CD14-positive monocyte (primary cell): ENCODE data around the gene TAL2. TPM values are rescaled to one million over a fixed set of nuclear protein-coding genes. Genes with fewer than 3 reads are reported as not detected.

ENCODE experiments used
- DNase-seq, 3 donors: peaks; one replicate each; pipeline ENCODE4 v3.0.0-alpha.2; 2011 to 2022
- H2AFZ ChIP-seq: 2 replicates; pipeline ENCODE4 v1.6.0; 2012; ENCODE audit warnings: mild to moderate bottlenecking, low read depth, low read length, inconsistent platforms; ENCODE audit not compliant: insufficient read depth, poor library complexity, severe bottlenecking
- H3K27ac ChIP-seq, 2 donors: 1 replicate in 1 of 2; 2 replicates in 1 of 2; pipeline ENCODE4 v1.5.1; 2012 to 2013; ENCODE audit warnings: low read length in 2 of 2, control low read depth in 1 of 2, inconsistent platforms in 1 of 2, low read depth in 1 of 2, mild to moderate bottlenecking in 1 of 2
- H3K27me3 ChIP-seq, 2 donors: one replicate each; pipeline versions ENCODE4 v1.6.0 to v1.6.1; 2011 to 2013; ENCODE audit warnings: low read length in 2 of 2; ENCODE audit not compliant: control insufficient read depth in 2 of 2, insufficient read depth in 2 of 2
- H3K36me3 ChIP-seq, 2 donors: replicated peaks in 1 of 2; 1 replicate in 1 of 2; 2 replicates in 1 of 2; pipeline versions ENCODE4 v1.5.1 to v1.6.1; 2012 to 2013; ENCODE audit warnings: low read length in 2 of 2, control low read depth in 1 of 2, inconsistent platforms in 1 of 2, mild to moderate bottlenecking in 1 of 2; ENCODE audit not compliant: insufficient read depth in 2 of 2, control insufficient read depth in 1 of 2
- H3K4me1 ChIP-seq, 2 donors: 1 replicate in 1 of 2; 2 replicates in 1 of 2; pipeline versions ENCODE4 v1.5.1 to v1.6.1; 2012 to 2013; ENCODE audit warnings: low read length in 2 of 2, control low read depth in 1 of 2, inconsistent platforms in 1 of 2, mild to moderate bottlenecking in 1 of 2, moderate library complexity in 1 of 2; ENCODE audit not compliant: insufficient read depth in 2 of 2, control insufficient read depth in 1 of 2
- H3K4me2 ChIP-seq: replicated peaks from 2 replicates; pipeline ENCODE3; 2012; ENCODE audit warnings: low read length, moderate library complexity, mild to moderate bottlenecking; ENCODE audit not compliant: poor library complexity, severe bottlenecking; ENCODE audit errors: extremely low read depth
- H3K4me3 ChIP-seq, 3 experiments: fragments of 200-600 bp in 1 of 3; sonication (generic) in 1 of 3; replicated peaks in 1 of 3; 1 replicate in 2 of 3; 2 replicates in 1 of 3; pipeline ENCODE4 v1.5.1; 2011 to 2013; ENCODE audit warnings: low read length in 3 of 3, mild to moderate bottlenecking in 3 of 3, control low read depth in 2 of 3, low read depth in 2 of 3, inconsistent platforms in 1 of 3, moderate library complexity in 1 of 3
- H3K79me2 ChIP-seq: 2 replicates; pipeline ENCODE4 v1.6.0; 2012; ENCODE audit warnings: mild to moderate bottlenecking, control low read depth, inconsistent platforms, low read length, moderate library complexity; ENCODE audit not compliant: insufficient read depth
- H3K9ac ChIP-seq: 2 replicates; pipeline ENCODE4 v1.6.0; 2017; ENCODE audit warnings: low read length, mild to moderate bottlenecking; ENCODE audit not compliant: insufficient read depth, poor library complexity, severe bottlenecking
- H3K9me3 ChIP-seq, 2 donors: replicated peaks in 1 of 2; 1 replicate in 1 of 2; 2 replicates in 1 of 2; pipeline versions ENCODE4 v1.5.1 to v1.6.1; 2012 to 2013; ENCODE audit warnings: low read length in 2 of 2, control low read depth in 1 of 2; ENCODE audit not compliant: control insufficient read depth in 1 of 2, insufficient read depth in 1 of 2
- H4K20me1 ChIP-seq: 2 replicates; pipeline ENCODE4 v1.6.0; 2012; ENCODE audit warnings: mild to moderate bottlenecking, low read length, control low read depth, moderate library complexity; ENCODE audit not compliant: insufficient read depth
- H3K27ac Mint-ChIP-seq, 7 donors: one replicate each; pipeline ENCODE4 v1.8.0; 2020; ENCODE audit warnings: mild to moderate bottlenecking in 7 of 7, mixed read lengths in 7 of 7, moderate library complexity in 6 of 7, inconsistent platforms in 2 of 7
- H3K27me3 Mint-ChIP-seq, 3 donors: one replicate each; pipeline ENCODE4 v1.8.0; 2021 to 2022; ENCODE audit warnings: low read depth in 3 of 3, mild to moderate bottlenecking in 3 of 3, mixed read lengths in 3 of 3, moderate library complexity in 3 of 3, inconsistent platforms in 1 of 3
- H3K36me3 Mint-ChIP-seq, 2 donors: one replicate each; pipeline ENCODE4 v1.8.0; 2020; ENCODE audit warnings: mixed read lengths in 2 of 2, inconsistent platforms in 1 of 2, mild to moderate bottlenecking in 1 of 2
- H3K4me1 Mint-ChIP-seq: one replicate; pipeline ENCODE4 v1.8.0; 2020; ENCODE audit warnings: mild to moderate bottlenecking, mixed read lengths
- H3K4me3 Mint-ChIP-seq, 2 donors: one replicate each; pipeline ENCODE4 v1.8.0; 2020; ENCODE audit warnings: mild to moderate bottlenecking in 2 of 2, mixed read lengths in 2 of 2, moderate library complexity in 1 of 2
- H3K9me3 Mint-ChIP-seq, 7 donors: one replicate each; pipeline ENCODE4 v1.8.0; 2020 to 2022; ENCODE audit warnings: mixed read lengths in 7 of 7, mild to moderate bottlenecking in 6 of 7, moderate library complexity in 6 of 7, inconsistent platforms in 2 of 7
- WGBS: methylation state at CpG from one replicate; pipeline ENCODE4 v1.1.5; 2013; ENCODE audit warnings: missing lambda C conversion rate; ENCODE audit not compliant: insufficient coverage; 5-methylcytosine and 5-hydroxymethylcytosine counted together
- intact Hi-C, 2 donors: fragments of 100-400 bp; cut with micrococcal nuclease; formaldehyde crosslinking; loops; one replicate each; pipeline versions ENCODE4 v1.15.0 to v1.15.1; 2023
- polyA plus RNA-seq, 3 donors: library from polyadenylated mRNA; depleted of rRNA in 1 of 3; unstranded in 2 of 3; stranded (reverse) in 1 of 3; fragments of 300-500 nt in 2 of 3; fragments of >200 nt in 1 of 3; fragmentation: Illumina TruSeq in 2 of 3; gene quantifications; 1 replicate in 2 of 3; 2 replicates in 1 of 3; pipeline ENCODE4 v1.2.3, GENCODE V29; 2012 to 2021
- TF ChIP-seq, protein P1 (sequence below): fragments of 200-600 bp; IDR thresholded peaks from one replicate; pipeline ENCODE4 v1.8.0; 2022; ENCODE audit warnings: antibody characterized with exemption, mild to moderate bottlenecking

Gene TAL2
- polyA plus RNA-seq, 3 donors = not detected

DNA sequence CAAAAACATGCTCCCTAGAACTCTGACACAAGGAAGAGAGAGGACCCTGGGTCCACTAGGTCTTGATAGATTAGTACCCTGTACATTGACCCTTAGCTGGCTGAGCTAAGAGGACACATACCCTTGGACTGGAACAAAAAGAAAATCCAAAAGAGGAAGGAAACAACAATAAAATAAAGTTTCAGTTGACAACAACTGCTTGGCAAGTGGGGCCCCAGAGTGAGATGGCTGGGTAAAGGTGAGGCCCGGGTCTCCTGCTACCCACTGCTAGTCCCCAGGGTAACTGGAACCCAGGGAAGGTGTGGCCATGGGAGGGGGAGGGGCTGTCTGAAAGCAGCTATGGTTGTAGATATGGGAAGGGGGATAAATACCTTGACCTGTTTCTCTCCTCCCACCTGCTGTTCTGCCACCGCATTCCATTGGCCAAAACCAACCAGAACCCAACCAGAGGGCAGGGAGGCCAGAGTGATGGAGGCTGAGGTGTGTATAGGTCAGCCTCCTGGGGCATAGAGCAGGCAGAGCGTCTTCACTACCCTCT is 11.7 kb downstream of the TAL2 start:
- DNase-seq = no peak
- peak overlapping the region in 1 of 7 donors; percentile 5 for H3K27ac Mint-ChIP-seq
- H3K4me3 Mint-ChIP-seq = no peak overlapping the region
- no peak overlapping the region for H3K9ac ChIP-seq
- no peaks in the 10 kb centered on the region for H3K36me3 Mint-ChIP-seq
- H3K4me3 ChIP-seq = no peak overlapping the region
- H3K9me3 ChIP-seq = no peaks in the 10 kb centered on the region
- peaks cover 7% of the 10 kb centered on the region in 2 donors for H3K4me1 ChIP-seq
- H4K20me1 ChIP-seq = no peaks in the 10 kb centered on the region
- peaks cover 20% of the 10 kb centered on the region for H3K4me1 Mint-ChIP-seq
- no peaks in the 10 kb centered on the region for H3K27me3 ChIP-seq
- H3K9me3 Mint-ChIP-seq = peaks cover 0 to 3% (median 0%) of the 10 kb centered on the region in 7 donors
- WGBS = no CpG with 5 or more reads among the region's 3 CpGs
- H2AFZ ChIP-seq = peak overlapping the region; percentile 26
- no peak overlapping the region for H3K4me2 ChIP-seq
- H3K36me3 ChIP-seq = no peaks in the 10 kb centered on the region
- intact Hi-C loops = no loop called here
- H3K27ac ChIP-seq = no peak overlapping the region
- peaks cover 0 to 2% (median 0%) of the 10 kb centered on the region in 3 donors for H3K27me3 Mint-ChIP-seq
- H3K79me2 ChIP-seq = no peaks in the 10 kb centered on the region
- TF ChIP-seq, protein P1, sequence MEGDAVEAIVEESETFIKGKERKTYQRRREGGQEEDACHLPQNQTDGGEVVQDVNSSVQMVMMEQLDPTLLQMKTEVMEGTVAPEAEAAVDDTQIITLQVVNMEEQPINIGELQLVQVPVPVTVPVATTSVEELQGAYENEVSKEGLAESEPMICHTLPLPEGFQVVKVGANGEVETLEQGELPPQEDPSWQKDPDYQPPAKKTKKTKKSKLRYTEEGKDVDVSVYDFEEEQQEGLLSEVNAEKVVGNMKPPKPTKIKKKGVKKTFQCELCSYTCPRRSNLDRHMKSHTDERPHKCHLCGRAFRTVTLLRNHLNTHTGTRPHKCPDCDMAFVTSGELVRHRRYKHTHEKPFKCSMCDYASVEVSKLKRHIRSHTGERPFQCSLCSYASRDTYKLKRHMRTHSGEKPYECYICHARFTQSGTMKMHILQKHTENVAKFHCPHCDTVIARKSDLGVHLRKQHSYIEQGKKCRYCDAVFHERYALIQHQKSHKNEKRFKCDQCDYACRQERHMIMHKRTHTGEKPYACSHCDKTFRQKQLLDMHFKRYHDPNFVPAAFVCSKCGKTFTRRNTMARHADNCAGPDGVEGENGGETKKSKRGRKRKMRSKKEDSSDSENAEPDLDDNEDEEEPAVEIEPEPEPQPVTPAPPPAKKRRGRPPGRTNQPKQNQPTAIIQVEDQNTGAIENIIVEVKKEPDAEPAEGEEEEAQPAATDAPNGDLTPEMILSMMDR = no peak

DNA sequence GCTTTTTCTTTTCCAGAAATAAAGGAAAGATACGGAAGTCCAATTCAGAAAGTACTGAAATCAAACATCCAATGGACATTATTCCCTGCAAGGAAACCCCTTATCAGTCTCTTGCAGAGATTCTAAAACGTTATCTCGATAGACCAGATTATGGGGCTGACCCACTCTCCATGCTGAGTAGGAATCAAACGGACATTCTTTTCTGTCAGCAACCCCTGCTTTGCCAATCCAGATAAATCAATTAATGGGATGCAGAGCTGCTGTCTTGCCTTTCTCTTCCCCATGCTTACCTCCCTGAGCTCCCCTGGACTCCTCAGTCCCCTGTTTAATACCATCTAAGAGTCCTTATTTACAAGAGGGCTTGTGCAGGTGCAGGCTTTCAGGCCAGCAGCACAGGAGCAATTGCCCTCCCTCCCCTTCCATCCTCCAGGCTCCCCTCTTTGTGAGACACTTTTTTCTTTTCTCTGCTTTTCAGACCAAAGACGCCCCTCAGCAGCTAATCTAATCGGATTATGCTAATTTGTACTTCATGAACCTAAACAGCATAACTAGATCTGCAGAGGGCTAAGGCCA is 14.2 kb downstream of the TAL2 start:
- 100% methylated on average over 2 of the region's 6 CpGs for WGBS
- Mint-ChIP-seq H3K27me3 (peaks cover 0 to 4% (median 0%) of the 10 kb centered on the region in 3 donors), H3K36me3 (no peaks in the 10 kb centered on the region), H3K9me3 (peaks cover 0 to 3% (median 0%) of the 10 kb centered on the region in 7 donors), H3K4me1 (peaks cover 17% of the 10 kb centered on the region), H3K4me3 (no peak overlapping the region), H3K27ac (no peak overlapping the region)
- Histone ChIP-seq H3K4me3 (no peak overlapping the region), H3K9ac (no peak overlapping the region), H3K4me2 (no peak overlapping the region), H3K27me3 (no peaks in the 10 kb centered on the region), H2AFZ (no peak overlapping the region), H3K36me3 (no peaks in the 10 kb centered on the region), H3K4me1 (peaks cover 7% of the 10 kb centered on the region in 2 donors), H3K79me2 (no peaks in the 10 kb centered on the region), H3K27ac (no peak overlapping the region), H3K9me3 (no peaks in the 10 kb centered on the region), H4K20me1 (no peaks in the 10 kb centered on the region)
- intact Hi-C loops = no loop called here
- TF ChIP-seq, protein P1 = no peak
- no peak for DNase-seq
